Spleen (tissue), 11 donors: Measurements from ENCODE around the gene SYNGR1. TPM values are rescaled to one million over a fixed set of nuclear protein-coding genes. Genes with fewer than 3 reads are reported as not detected.

ENCODE experiments used
- DNase-seq: peaks from one replicate; pipeline ENCODE4 v3.0.0-alpha.2; 2020
- H3K27ac ChIP-seq, 8 donors: fragments of 200-600 bp; sonication (generic) in 7 of 8; 1 replicate in 4 of 8; 2 replicates in 4 of 8; pipeline versions ENCODE4 v1.5.0 to v1.8.0; 2016 to 2021; ENCODE audit warnings: inconsistent platforms in 4 of 8, mild to moderate bottlenecking in 4 of 8, moderate library complexity in 1 of 8
- H3K27me3 ChIP-seq, 7 donors: fragments of 200-600 bp; sonication (generic) in 6 of 7; replicated peaks in 1 of 7; 1 replicate in 4 of 7; 2 replicates in 3 of 7; pipeline versions ENCODE4 v1.5.0 to v1.8.0; 2016 to 2021; ENCODE audit warnings: inconsistent platforms in 3 of 7, mild to moderate bottlenecking in 1 of 7
- H3K36me3 ChIP-seq, 6 donors: fragments of 200-600 bp; sonication (generic) in 5 of 6; 1 replicate in 4 of 6; 2 replicates in 2 of 6; pipeline versions ENCODE4 v1.5.0 to v1.8.0; 2016 to 2021; ENCODE audit warnings: inconsistent platforms in 2 of 6
- H3K4me1 ChIP-seq, 6 donors: fragments of 200-600 bp; sonication (generic) in 5 of 6; 1 replicate in 3 of 6; 2 replicates in 3 of 6; pipeline versions ENCODE4 v1.5.0 to v1.8.0; 2016 to 2021; ENCODE audit warnings: inconsistent platforms in 3 of 6
- H3K4me3 ChIP-seq, 8 donors: fragments of 200-600 bp; sonication (generic) in 7 of 8; 1 replicate in 4 of 8; 2 replicates in 4 of 8; pipeline versions ENCODE4 v1.5.0 to v1.8.0; 2016 to 2021; ENCODE audit warnings: inconsistent platforms in 4 of 8, mild to moderate bottlenecking in 4 of 8, moderate library complexity in 2 of 8
- H3K9me3 ChIP-seq, 8 donors: fragments of 200-600 bp; sonication (generic) in 7 of 8; 1 replicate in 4 of 8; 2 replicates in 4 of 8; pipeline versions ENCODE4 v1.5.0 to v1.8.0; 2016 to 2021; ENCODE audit warnings: inconsistent platforms in 4 of 8
- CTCF ChIP-seq, 11 experiments: fragments of 200-600 bp in 7 of 11; fragments of 450-650 bp in 4 of 11; sonication (generic) in 4 of 11; IDR thresholded peaks in 8 of 11; conservative IDR thresholded peaks in 3 of 11; 1 replicate in 7 of 11; 2 replicates in 4 of 11; pipeline versions ENCODE4 v1.4.0 to v1.8.0; 2016 to 2021; ENCODE audit warnings: antibody characterized with exemption in 11 of 11, inconsistent platforms in 4 of 11, mild to moderate bottlenecking in 1 of 11
- POLR2A ChIP-seq, 3 donors: fragments of 450-650 bp; IDR thresholded peaks; one replicate each; pipeline ENCODE4 v1.5.1; 2017; ENCODE audit warnings: antibody characterized with exemption in 3 of 3, mild to moderate bottlenecking in 1 of 3
- POLR2AphosphoS5 ChIP-seq, 3 donors: sonication (generic); formaldehyde crosslinking; IDR thresholded peaks; one replicate each; pipeline ENCODE4 v1.5.1; 2017; ENCODE audit warnings: antibody characterized with exemption in 3 of 3
- WGBS, 5 donors: extraction: QIAGEN DNeasy Blood & Tissue Kit in 3 of 5; methylation state at CpG; one replicate each; pipeline versions ENCODE4 v1.1.5 to v1.1.7; 2013 to 2018; 5-methylcytosine and 5-hydroxymethylcytosine counted together
- intact Hi-C: fragments of 100-400 bp; cut with DNase I; formaldehyde crosslinking; loops from one replicate; pipeline ENCODE4 v1.15.0; 2023; ENCODE audit warnings: low total_unique reads
- polyA plus RNA-seq, 3 donors: library from polyadenylated mRNA; stranded (reverse); fragments of 200-250 nt; gene quantifications; one replicate each; pipeline ENCODE4 v1.2.1, GENCODE V29; 2013
- total RNA-seq, 7 donors: library from RNA; depleted of rRNA in 3 of 7; stranded (reverse); fragments of >200 nt in 3 of 7; fragmentation: NEBNext Ultra II Directional in 4 of 7; extraction: Animal tissue kit (Norgen Biotek cat#: 25700) in 4 of 7; gene quantifications; one replicate each; pipeline versions ENCODE4 v1.1.0 to v1.2.1, GENCODE V29; 2016 to 2021
- donor health status: healthy with polysubstance abuse.
- donor health status: DM: no; HTN: no; CAD: no; lungs with moderate emphysema.
- donor health status: DM: no; HTN: no; CAD: no.
- donor health status: Bipolar disorder and iron deficiency.
- donor health status: healthy.
- donor health status: DM: no; HTN: no; CAD: no.
- donor health status: DM: yes; HTN: yes; CAD: no.

SYNGR1 gene
- total and polyA plus RNA-seq, 10 donors, result 8.0 to 35.1 (median 13.3) TPM

- Histone ChIP-seq H3K27ac (no peak overlapping the region), H3K4me1 (no peaks in the 10 kb centered on the region), H3K36me3 (peaks cover 4 to 100% (median 86%) of the 10 kb centered on the region in 6 donors), H3K4me3 (no peak overlapping the region), H3K9me3 (no peaks in the 10 kb centered on the region), H3K27me3 (no peaks in the 10 kb centered on the region)
- intact Hi-C loops, result no loop called here
- no peak for DNase-seq
- 95 to 98% (median 97%) methylated on average over 9 to 11 of the region's 11 CpGs for WGBS, 5 donors
- TF ChIP-seq POLR2AphosphoS5 (IDR thresholded peaks at IDR 0.05), result peak in 1 of 3 donors; percentile 30
- no peak for TF ChIP-seq POLR2A (IDR thresholded peaks at IDR 0.05)
Observed at GRCh38 chr22:39421691-39422090, 71.9 kb downstream of the SYNGR1 start.

- peak; percentile 47 for DNase-seq
- Histone ChIP-seq H3K27ac (no peak overlapping the region), H3K9me3 (no peaks in the 10 kb centered on the region), H3K27me3 (no peaks in the 10 kb centered on the region), H3K4me3 (no peak overlapping the region), H3K4me1 (no peaks in the 10 kb centered on the region), H3K36me3 (peaks cover 0 to 100% (median 86%) of the 10 kb centered on the region in 6 donors)
- WGBS, 5 donors, result 65 to 74% (median 67%) methylated on average over 7 of the region's 7 CpGs
- TF ChIP-seq POLR2A (IDR thresholded peaks at IDR 0.05) (no peak), CTCF (IDR thresholded peaks at IDR 0.05 in 8 of 11, conservative IDR thresholded peaks at IDR 0.05 in 3 of 11) (no peak), POLR2AphosphoS5 (IDR thresholded peaks at IDR 0.05) (no peak)
- intact Hi-C loops, result no loop called here
Observed at GRCh38 chr22:39422101-39422500, 72.3 kb downstream of the SYNGR1 start.

- H3K36me3 ChIP-seq, result peaks cover 0 to 100% (median 86%) of the 10 kb centered on the region in 6 donors
- peak; percentile 19 for DNase-seq
- H3K4me3 ChIP-seq, result no peak overlapping the region
- no peaks in the 10 kb centered on the region for H3K27me3 ChIP-seq
- no peaks in the 10 kb centered on the region for H3K4me1 ChIP-seq
- WGBS, 5 donors, result 92 to 97% (median 95%) methylated on average over 6 of the region's 6 CpGs
- intact Hi-C loops, result no loop called here
- H3K27ac ChIP-seq, result no peak overlapping the region
- no peaks in the 10 kb centered on the region for H3K9me3 ChIP-seq
- TF ChIP-seq CTCF (IDR thresholded peaks at IDR 0.05 in 8 of 11, conservative IDR thresholded peaks at IDR 0.05 in 3 of 11) (no peak), POLR2A (IDR thresholded peaks at IDR 0.05) (no peak), POLR2AphosphoS5 (IDR thresholded peaks at IDR 0.05) (no peak)
Observed at GRCh38 chr22:39422721-39423120, 72.9 kb downstream of the SYNGR1 start.

GRCh38 chr22:39423976-39424375 lies 74.2 kb downstream of the SYNGR1 start:
- Histone ChIP-seq H3K36me3 (peaks cover 0 to 100% (median 86%) of the 10 kb centered on the region in 6 donors), H3K4me1 (peaks cover 0 to 6% (median 2%) of the 10 kb centered on the region in 6 donors), H3K4me3 (no peak overlapping the region), H3K27ac (no peak overlapping the region), H3K9me3 (no peaks in the 10 kb centered on the region), H3K27me3 (no peaks in the 10 kb centered on the region)
- TF ChIP-seq CTCF (IDR thresholded peaks at IDR 0.05 in 8 of 11, conservative IDR thresholded peaks at IDR 0.05 in 3 of 11) (no peak), POLR2A (IDR thresholded peaks at IDR 0.05) (no peak), POLR2AphosphoS5 (IDR thresholded peaks at IDR 0.05) (no peak)
- DNase-seq, result no peak
- 94 to 98% (median 97%) methylated on average over 3 of the region's 3 CpGs for WGBS, 5 donors
- intact Hi-C loops, result no loop called here
